SK-N-SH treated with all-trans-retinoic acid at 6 μM for 48 hours (cell line): ENCODE measurements around the gene ELFN2.

Experiments
- ATAC-seq: fragments of 200-7000 bp; cut with Tn5 transposase; 3 replicates; pipeline ENCODE4 v1.9.1; 2020; ENCODE audit warnings: mild to moderate bottlenecking, moderate library complexity
- ARNTL ChIP-seq: fragments of 450-650 bp; formaldehyde crosslinking; IDR thresholded peaks from 2 replicates; pipeline ENCODE4 v1.5.0; 2020; ENCODE audit warnings: low read depth, mild to moderate bottlenecking, moderate library complexity, borderline replicate concordance
- BACH2 ChIP-seq: fragments of 250-450 bp; sonication (Bioruptor Pico); IDR thresholded peaks from 2 replicates; pipeline ENCODE4 v1.9.0; 2021; ENCODE audit warnings: mild to moderate bottlenecking, borderline replicate concordance
- CSDC2 ChIP-seq: fragments of 250-450 bp; sonication (Bioruptor Pico); IDR thresholded peaks from 2 replicates; pipeline ENCODE4 v1.5.0; 2020; ENCODE audit warnings: mild to moderate bottlenecking, moderate library complexity
- ESRRG ChIP-seq: fragments of 250-450 bp; sonication (Bioruptor Pico); IDR thresholded peaks from 2 replicates; pipeline ENCODE4 v1.6.1; 2021; ENCODE audit warnings: mild to moderate bottlenecking
- GLIS3 ChIP-seq: fragments of 250-450 bp; sonication (Bioruptor Pico); IDR thresholded peaks from 2 replicates; pipeline ENCODE4 v1.5.0; 2020; ENCODE audit warnings: mild to moderate bottlenecking, moderate library complexity
- ISL1 ChIP-seq: fragments of 250-450 bp; sonication (Bioruptor Pico); IDR thresholded peaks from 2 replicates; pipeline ENCODE4 v2.1.2; 2022; ENCODE audit warnings: mild to moderate bottlenecking, moderate library complexity
- OSR1 ChIP-seq: fragments of 250-450 bp; sonication (Bioruptor Pico); IDR thresholded peaks from 2 replicates; pipeline ENCODE4 v1.8.0; 2022; ENCODE audit warnings: moderate library complexity, mild to moderate bottlenecking, inconsistent platforms
- PPARA ChIP-seq: fragments of 250-450 bp; sonication (Bioruptor Pico); IDR thresholded peaks from 2 replicates; pipeline ENCODE4 v1.5.0; 2020; ENCODE audit warnings: mild to moderate bottlenecking, borderline replicate concordance
- RARB ChIP-seq: fragments of 250-450 bp; sonication (Bioruptor Pico); IDR thresholded peaks from 2 replicates; pipeline ENCODE4 v1.8.0; 2021; ENCODE audit warnings: mild to moderate bottlenecking, moderate library complexity
- SNAI2 ChIP-seq: fragments of 250-450 bp; sonication (Bioruptor Pico); IDR thresholded peaks from 2 replicates; pipeline ENCODE4 v1.5.0; 2020; ENCODE audit warnings: mild to moderate bottlenecking, moderate library complexity
- TCF4 ChIP-seq: fragments of 250-450 bp; sonication (Bioruptor Pico); IDR thresholded peaks from 2 replicates; pipeline ENCODE4 v1.8.0; 2021; ENCODE audit warnings: mild to moderate bottlenecking, moderate library complexity, borderline replicate concordance
- ZC3H10 ChIP-seq: fragments of 250-450 bp; sonication (Bioruptor Pico); IDR thresholded peaks from 2 replicates; pipeline ENCODE4 v1.5.1; 2021; ENCODE audit warnings: mild to moderate bottlenecking, moderate library complexity
- ZFP3 ChIP-seq: fragments of 250-450 bp; sonication (Bioruptor Pico); IDR thresholded peaks from 2 replicates; pipeline ENCODE4 v1.5.0; 2020; ENCODE audit warnings: mild to moderate bottlenecking, moderate library complexity
- ZFP30 ChIP-seq: fragments of 450-650 bp; formaldehyde crosslinking; IDR thresholded peaks from 2 replicates; pipeline ENCODE4 v1.5.0; 2022; ENCODE audit warnings: mild to moderate bottlenecking, moderate library complexity
- ZNF565 ChIP-seq: fragments of 450-650 bp; formaldehyde crosslinking; conservative IDR thresholded peaks from 2 replicates; pipeline ENCODE4 v1.5.0; 2020; ENCODE audit warnings: low read depth, mild to moderate bottlenecking, moderate library complexity
- ZNF70 ChIP-seq: fragments of 450-650 bp; formaldehyde crosslinking; IDR thresholded peaks from 2 replicates; pipeline ENCODE4 v1.5.0; 2020; ENCODE audit warnings: mild to moderate bottlenecking, moderate library complexity
- ZNF8 ChIP-seq: fragments of 450-650 bp; formaldehyde crosslinking; IDR thresholded peaks from 2 replicates; pipeline ENCODE4 v1.5.0; 2020; ENCODE audit warnings: mild to moderate bottlenecking, moderate library complexity
- TF ChIP-seq, protein P1 (sequence below): fragments of 250-450 bp; sonication (Bioruptor Pico); IDR thresholded peaks from 2 replicates; pipeline ENCODE4 v1.5.0; 2020; ENCODE audit warnings: mild to moderate bottlenecking, moderate library complexity
- TF ChIP-seq, protein P2 (sequence below): fragments of 250-450 bp; sonication (Bioruptor Pico); IDR thresholded peaks from 2 replicates; pipeline ENCODE4 v1.5.1; 2021; ENCODE audit warnings: mild to moderate bottlenecking, moderate library complexity
- TF ChIP-seq, protein P3 (sequence below): fragments of 250-450 bp; sonication (Bioruptor Pico); IDR thresholded peaks from 2 replicates; pipeline ENCODE4 v1.8.0; 2020; ENCODE audit warnings: mild to moderate bottlenecking, moderate library complexity, borderline replicate concordance
- TF ChIP-seq, protein P4 (sequence below): fragments of 250-450 bp; sonication (Bioruptor Pico); IDR thresholded peaks from 2 replicates; pipeline ENCODE4 v1.8.0; 2021; ENCODE audit warnings: low read depth, mild to moderate bottlenecking, moderate library complexity, borderline replicate concordance
- TF ChIP-seq, protein P5 (sequence below): fragments of 250-450 bp; sonication (Bioruptor Pico); IDR thresholded peaks from 2 replicates; pipeline ENCODE4 v1.5.1; 2020; ENCODE audit warnings: low read depth, mild to moderate bottlenecking, moderate library complexity

The ELFN2 gene

DNA sequence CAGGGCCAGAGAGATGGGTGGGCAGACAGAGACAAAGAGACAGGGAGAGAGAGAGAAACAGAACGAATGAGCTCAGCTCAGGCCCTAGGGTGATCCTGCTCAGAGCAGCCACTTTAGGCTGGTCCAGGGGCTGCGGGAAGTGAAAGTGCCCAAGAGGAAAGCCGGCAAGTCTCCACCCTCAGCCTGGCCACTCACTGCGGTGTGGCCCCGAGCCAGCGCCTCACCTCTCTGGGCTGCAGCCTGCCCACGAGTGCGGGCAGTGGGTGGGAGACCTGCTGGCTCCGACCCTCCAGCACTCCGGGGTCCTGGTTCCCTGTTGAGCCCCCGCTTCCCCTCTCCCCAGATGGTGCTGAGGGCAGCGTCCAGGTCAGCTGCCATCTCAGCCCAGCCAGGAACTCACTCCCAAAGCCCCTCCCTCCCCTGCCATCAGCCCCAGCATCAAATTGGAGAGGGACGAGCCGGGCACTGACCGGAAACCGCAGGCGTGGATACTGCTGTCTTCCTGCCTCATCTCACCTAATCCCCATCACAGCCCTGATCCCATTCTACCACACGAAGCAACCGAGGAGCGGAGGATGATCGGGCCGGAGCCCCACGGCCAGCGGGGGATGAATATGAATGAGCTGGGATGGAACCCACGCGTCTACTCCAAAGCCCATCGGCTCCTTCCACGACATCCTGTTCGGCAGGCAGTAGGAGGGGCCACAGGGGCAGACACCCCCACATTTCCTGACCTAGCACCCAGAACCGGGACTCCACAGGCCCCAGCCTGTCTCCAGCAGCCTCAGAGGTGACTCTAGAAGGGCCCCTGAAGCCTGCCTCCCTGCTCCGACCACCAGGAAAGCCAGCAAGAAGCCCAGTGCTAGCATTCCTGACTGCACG lies 16.9 kb downstream of the ELFN2 start:
- ATAC-seq: no peak
- no peak for TF ChIP-seq RARB (CRISPR knock-in tag)
- no peak for TF ChIP-seq ZNF8 (CRISPR knock-in tag)
- TF ChIP-seq ZC3H10: no peak
- no peak for TF ChIP-seq CSDC2 (CRISPR knock-in tag)
- TF ChIP-seq, protein P1, sequence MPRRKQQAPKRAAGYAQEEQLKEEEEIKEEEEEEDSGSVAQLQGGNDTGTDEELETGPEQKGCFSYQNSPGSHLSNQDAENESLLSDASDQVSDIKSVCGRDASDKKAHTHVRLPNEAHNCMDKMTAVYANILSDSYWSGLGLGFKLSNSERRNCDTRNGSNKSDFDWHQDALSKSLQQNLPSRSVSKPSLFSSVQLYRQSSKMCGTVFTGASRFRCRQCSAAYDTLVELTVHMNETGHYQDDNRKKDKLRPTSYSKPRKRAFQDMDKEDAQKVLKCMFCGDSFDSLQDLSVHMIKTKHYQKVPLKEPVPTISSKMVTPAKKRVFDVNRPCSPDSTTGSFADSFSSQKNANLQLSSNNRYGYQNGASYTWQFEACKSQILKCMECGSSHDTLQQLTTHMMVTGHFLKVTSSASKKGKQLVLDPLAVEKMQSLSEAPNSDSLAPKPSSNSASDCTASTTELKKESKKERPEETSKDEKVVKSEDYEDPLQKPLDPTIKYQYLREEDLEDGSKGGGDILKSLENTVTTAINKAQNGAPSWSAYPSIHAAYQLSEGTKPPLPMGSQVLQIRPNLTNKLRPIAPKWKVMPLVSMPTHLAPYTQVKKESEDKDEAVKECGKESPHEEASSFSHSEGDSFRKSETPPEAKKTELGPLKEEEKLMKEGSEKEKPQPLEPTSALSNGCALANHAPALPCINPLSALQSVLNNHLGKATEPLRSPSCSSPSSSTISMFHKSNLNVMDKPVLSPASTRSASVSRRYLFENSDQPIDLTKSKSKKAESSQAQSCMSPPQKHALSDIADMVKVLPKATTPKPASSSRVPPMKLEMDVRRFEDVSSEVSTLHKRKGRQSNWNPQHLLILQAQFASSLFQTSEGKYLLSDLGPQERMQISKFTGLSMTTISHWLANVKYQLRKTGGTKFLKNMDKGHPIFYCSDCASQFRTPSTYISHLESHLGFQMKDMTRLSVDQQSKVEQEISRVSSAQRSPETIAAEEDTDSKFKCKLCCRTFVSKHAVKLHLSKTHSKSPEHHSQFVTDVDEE (CRISPR knock-in tag): no peak
- TF ChIP-seq, protein P2, sequence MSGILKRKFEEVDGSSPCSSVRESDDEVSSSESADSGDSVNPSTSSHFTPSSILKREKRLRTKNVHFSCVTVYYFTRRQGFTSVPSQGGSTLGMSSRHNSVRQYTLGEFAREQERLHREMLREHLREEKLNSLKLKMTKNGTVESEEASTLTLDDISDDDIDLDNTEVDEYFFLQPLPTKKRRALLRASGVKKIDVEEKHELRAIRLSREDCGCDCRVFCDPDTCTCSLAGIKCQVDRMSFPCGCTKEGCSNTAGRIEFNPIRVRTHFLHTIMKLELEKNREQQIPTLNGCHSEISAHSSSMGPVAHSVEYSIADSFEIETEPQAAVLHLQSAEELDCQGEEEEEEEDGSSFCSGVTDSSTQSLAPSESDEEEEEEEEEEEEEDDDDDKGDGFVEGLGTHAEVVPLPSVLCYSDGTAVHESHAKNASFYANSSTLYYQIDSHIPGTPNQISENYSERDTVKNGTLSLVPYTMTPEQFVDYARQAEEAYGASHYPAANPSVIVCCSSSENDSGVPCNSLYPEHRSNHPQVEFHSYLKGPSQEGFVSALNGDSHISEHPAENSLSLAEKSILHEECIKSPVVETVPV (CRISPR knock-in tag): no peak
- TF ChIP-seq, protein P3, sequence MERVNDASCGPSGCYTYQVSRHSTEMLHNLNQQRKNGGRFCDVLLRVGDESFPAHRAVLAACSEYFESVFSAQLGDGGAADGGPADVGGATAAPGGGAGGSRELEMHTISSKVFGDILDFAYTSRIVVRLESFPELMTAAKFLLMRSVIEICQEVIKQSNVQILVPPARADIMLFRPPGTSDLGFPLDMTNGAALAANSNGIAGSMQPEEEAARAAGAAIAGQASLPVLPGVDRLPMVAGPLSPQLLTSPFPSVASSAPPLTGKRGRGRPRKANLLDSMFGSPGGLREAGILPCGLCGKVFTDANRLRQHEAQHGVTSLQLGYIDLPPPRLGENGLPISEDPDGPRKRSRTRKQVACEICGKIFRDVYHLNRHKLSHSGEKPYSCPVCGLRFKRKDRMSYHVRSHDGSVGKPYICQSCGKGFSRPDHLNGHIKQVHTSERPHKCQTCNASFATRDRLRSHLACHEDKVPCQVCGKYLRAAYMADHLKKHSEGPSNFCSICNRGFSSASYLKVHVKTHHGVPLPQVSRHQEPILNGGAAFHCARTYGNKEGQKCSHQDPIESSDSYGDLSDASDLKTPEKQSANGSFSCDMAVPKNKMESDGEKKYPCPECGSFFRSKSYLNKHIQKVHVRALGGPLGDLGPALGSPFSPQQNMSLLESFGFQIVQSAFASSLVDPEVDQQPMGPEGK (CRISPR knock-in tag): no peak
- TF ChIP-seq ZFP30: no peak
- no peak for TF ChIP-seq ZNF565 (CRISPR knock-in tag)
- no peak for TF ChIP-seq ISL1 (CRISPR knock-in tag)
- no peak for TF ChIP-seq ESRRG (CRISPR knock-in tag)
- no peak for TF ChIP-seq TCF4
- no peak for TF ChIP-seq OSR1 (CRISPR knock-in tag)
- TF ChIP-seq PPARA (CRISPR knock-in tag): no peak
- no peak for TF ChIP-seq BACH2 (CRISPR knock-in tag)

DNA sequence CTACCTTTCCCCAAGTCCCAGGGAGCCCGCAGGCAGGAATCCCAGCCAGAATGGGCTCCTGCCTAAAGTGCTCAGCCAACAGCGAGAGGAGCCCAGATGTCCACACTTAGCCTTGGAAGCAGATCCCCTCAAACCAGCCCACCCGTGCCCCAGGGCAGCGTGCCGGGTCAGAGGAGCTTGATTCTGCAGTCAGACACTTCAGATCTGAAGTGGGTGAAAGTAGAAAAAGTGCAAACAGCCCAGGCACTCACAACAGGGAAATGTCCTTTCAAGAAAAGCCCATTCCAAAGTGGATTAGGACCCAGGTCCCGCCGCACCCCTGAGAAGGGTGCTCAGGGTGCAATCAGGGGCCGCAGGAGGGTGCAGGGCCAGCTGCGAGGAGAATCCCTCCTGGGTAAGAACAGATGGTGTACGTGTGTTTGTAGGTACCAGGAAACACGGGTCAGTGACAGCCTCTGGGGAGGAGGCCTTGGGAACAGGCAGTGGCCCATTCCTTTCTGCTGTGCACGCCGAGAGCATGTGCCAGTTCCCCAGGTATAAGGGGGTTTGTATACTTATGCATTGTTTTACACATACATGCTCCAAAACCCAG lies 17.7 kb downstream of the ELFN2 start:
- TF ChIP-seq ARNTL (no peak), RARB (CRISPR knock-in tag) (no peak), ISL1 (CRISPR knock-in tag) (no peak), BACH2 (CRISPR knock-in tag) (no peak), ZNF70 (no peak), ZFP3 (CRISPR knock-in tag) (no peak), PPARA (CRISPR knock-in tag) (no peak), ZFP30 (no peak), ZC3H10 (no peak), OSR1 (CRISPR knock-in tag) (no peak), SNAI2 (no peak), GLIS3 (CRISPR knock-in tag) (no peak)
- TF ChIP-seq, protein P4, sequence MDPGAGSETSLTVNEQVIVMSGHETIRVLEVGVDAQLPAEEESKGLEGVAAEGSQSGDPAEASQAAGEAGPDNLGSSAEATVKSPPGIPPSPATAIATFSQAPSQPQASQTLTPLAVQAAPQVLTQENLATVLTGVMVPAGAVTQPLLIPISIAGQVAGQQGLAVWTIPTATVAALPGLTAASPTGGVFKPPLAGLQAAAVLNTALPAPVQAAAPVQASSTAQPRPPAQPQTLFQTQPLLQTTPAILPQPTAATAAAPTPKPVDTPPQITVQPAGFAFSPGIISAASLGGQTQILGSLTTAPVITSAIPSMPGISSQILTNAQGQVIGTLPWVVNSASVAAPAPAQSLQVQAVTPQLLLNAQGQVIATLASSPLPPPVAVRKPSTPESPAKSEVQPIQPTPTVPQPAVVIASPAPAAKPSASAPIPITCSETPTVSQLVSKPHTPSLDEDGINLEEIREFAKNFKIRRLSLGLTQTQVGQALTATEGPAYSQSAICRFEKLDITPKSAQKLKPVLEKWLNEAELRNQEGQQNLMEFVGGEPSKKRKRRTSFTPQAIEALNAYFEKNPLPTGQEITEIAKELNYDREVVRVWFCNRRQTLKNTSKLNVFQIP: no peak
- TF ChIP-seq, protein P2 (CRISPR knock-in tag): no peak
- TF ChIP-seq, protein P1 (CRISPR knock-in tag): no peak
- TF ChIP-seq, protein P3 (CRISPR knock-in tag): no peak
- TF ChIP-seq, protein P5, sequence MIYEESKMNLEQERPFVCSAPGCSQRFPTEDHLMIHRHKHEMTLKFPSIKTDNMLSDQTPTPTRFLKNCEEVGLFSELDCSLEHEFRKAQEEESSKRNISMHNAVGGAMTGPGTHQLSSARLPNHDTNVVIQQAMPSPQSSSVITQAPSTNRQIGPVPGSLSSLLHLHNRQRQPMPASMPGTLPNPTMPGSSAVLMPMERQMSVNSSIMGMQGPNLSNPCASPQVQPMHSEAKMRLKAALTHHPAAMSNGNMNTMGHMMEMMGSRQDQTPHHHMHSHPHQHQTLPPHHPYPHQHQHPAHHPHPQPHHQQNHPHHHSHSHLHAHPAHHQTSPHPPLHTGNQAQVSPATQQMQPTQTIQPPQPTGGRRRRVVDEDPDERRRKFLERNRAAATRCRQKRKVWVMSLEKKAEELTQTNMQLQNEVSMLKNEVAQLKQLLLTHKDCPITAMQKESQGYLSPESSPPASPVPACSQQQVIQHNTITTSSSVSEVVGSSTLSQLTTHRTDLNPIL (CRISPR knock-in tag): no peak
- no peak for ATAC-seq
